NT2/D1 (cell line): ENCODE data around the gene GGA3.

Experiments
- SUZ12 ChIP-seq: IDR thresholded peaks from 2 replicates; pipeline ENCODE4 v1.6.1; 2011; ENCODE audit not compliant: insufficient read length, insufficient read depth; ENCODE audit errors: extremely low read depth
- YY1 ChIP-seq: IDR thresholded peaks from 2 replicates; pipeline ENCODE4 v1.6.1; 2011; ENCODE audit not compliant: insufficient read length, insufficient read depth
- ZNF274 ChIP-seq: IDR thresholded peaks from 2 replicates; pipeline ENCODE4 v1.6.1; 2011; ENCODE audit warnings: mild to moderate bottlenecking, low read depth, low read length

DNA sequence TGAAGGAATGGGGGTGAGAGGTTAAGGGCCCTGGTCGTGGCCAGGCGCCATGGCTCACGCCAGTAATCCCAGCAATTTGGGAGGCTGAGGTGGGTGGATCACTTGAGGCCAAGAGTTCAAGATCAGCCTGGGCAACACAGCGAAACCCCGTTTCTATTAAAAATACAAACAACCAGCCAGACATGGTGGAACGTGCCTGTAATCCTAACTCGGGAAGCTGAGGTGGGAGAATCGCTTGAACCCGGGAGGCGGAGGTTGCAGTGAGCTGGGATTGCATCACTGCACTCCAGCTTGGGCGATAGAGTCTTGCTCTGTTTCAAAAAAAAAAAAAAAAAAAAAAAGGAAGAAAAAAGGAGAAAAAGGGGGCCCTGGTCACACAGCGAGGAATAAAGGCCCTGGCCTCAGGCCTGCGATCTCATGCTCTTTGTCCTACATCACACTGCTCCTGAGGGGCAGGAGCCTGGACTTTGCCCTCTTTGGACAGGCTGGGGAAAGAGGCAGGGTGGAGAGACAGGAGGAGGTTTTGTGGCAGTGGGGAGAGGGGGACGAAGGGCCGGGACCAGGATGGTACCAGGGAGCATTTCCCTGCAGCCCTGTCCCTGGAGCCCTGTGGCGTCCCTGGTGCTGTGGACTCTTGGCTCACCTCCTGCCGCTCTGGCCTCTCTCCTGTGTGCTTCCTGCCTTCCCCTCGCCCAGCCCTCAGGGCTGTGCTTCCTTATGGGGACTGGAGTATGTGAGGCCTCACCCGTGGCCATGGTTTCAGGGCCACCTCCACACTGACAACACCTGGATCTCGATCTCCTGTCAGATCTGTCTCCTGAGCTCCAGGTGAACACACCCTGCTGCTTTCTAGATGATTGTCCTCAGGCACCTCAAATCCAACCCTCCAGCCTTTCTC, 47.6 kb upstream of the GGA3 start:
- TF ChIP-seq SUZ12 (no peak), YY1 (no peak), ZNF274 (no peak)
